IPS-20b (cell line): ENCODE results near the gene MYO1F.
"Not testable (repeated sequence)": the region's sequence is repeated elsewhere in the genome, so short reads cannot be mapped to it uniquely, and the experiment has no call there.

Experiments
- H3K27ac ChIP-seq: one replicate; pipeline ENCODE4 v1.5.1; 2013; ENCODE audit warnings: low read length
- H3K27me3 ChIP-seq: 2 replicates; pipeline ENCODE4 v1.6.1; 2013; ENCODE audit warnings: mild to moderate bottlenecking, low read length, inconsistent platforms; ENCODE audit not compliant: insufficient read depth
- H3K36me3 ChIP-seq: 2 replicates; pipeline ENCODE4 v1.6.1; 2013; ENCODE audit warnings: low read depth, mild to moderate bottlenecking, inconsistent platforms, low read length, moderate library complexity; ENCODE audit not compliant: insufficient read depth
- H3K4me1 ChIP-seq: 2 replicates; pipeline ENCODE4 v1.6.1; 2013; ENCODE audit warnings: mild to moderate bottlenecking, control low read depth, inconsistent platforms, low read length, moderate library complexity; ENCODE audit not compliant: insufficient read depth
- H3K4me3 ChIP-seq: 2 replicates; pipeline ENCODE4 v1.5.1; 2013; ENCODE audit warnings: mild to moderate bottlenecking, low read length, inconsistent platforms
- H3K9ac ChIP-seq: 2 replicates; pipeline ENCODE4 v1.6.1; 2013; ENCODE audit warnings: low read depth, mild to moderate bottlenecking, inconsistent platforms, low read length, moderate library complexity
- H3K9me3 ChIP-seq: 2 replicates; pipeline ENCODE4 v1.6.1; 2013; ENCODE audit warnings: mild to moderate bottlenecking, low read depth, low read length, inconsistent platforms; ENCODE audit not compliant: insufficient read depth

MYO1F gene

DNA sequence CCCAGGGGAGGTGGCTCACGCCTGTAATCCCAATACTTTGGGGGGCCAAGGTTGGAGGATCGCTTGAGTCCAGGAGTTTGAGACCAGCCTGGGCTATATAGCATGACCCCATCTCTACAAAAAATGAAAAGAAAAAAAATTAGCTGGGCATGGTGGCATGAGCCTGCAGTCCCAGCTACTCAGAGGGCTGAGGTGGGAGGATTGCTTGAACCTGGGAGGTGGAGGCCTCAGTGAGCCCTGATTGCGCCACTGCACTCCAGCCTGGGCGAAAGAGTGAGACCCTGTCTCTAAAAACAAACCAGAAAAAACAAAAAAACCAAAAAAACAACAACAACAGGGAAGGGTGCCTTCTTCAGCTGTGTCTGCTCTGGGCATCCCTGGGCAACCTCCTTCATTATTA lies 499 bp upstream of the MYO1F start:
- H3K9ac ChIP-seq = no peak overlapping the region
- no peaks in the 10 kb centered on the region for H3K36me3 ChIP-seq
- H3K9me3 ChIP-seq = no peaks in the 10 kb centered on the region
- no peak overlapping the region for H3K4me3 ChIP-seq
- H3K27ac ChIP-seq = no peak overlapping the region
- peaks cover 6% of the 10 kb centered on the region for H3K27me3 ChIP-seq
- H3K4me1 ChIP-seq = peaks cover 12% of the 10 kb centered on the region; the same call in 1 of the 2 replicates

DNA sequence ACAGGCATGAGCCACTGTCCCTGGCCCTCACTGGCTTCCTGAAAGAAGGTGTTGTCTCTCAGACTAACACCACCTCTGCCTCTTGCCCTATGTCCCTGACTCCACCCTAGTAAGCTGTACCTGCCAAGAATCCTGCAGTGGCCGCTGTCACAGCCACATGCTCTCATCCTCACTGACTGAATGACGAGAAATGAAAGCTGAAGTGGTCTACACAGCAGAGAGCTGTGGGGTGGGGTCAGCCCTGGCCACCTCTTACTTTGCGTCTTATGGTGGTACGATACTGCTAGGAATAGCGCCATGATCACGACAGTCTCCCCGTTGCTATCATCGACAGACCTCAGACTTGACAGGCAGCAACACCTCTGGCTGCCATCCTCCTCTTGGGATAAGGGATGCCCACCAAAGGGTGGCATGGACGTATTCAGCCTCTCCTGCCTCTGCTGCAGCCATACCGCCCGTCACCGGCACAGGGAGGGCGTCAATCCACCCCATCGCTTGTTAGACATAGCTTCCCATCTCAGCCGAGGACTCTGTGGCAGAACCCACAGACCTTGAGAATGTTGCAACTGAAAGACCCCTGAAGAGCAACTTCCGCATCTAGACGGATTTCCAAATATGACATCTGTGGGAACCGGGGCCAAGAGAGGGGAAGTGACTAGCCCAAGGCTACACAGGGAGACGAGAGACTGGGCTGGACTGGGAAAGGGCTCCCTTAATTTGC lies 809 bp downstream of the MYO1F start:
- no peak overlapping the region for H3K27ac ChIP-seq
- H3K9ac ChIP-seq = no peak overlapping the region
- H3K9me3 ChIP-seq = no peaks in the 10 kb centered on the region
- H3K27me3 ChIP-seq = peaks cover 6% of the 10 kb centered on the region
- no peak overlapping the region for H3K4me3 ChIP-seq
- peaks cover 12% of the 10 kb centered on the region; the same call in 1 of the 2 replicates for H3K4me1 ChIP-seq
- no peaks in the 10 kb centered on the region for H3K36me3 ChIP-seq

DNA sequence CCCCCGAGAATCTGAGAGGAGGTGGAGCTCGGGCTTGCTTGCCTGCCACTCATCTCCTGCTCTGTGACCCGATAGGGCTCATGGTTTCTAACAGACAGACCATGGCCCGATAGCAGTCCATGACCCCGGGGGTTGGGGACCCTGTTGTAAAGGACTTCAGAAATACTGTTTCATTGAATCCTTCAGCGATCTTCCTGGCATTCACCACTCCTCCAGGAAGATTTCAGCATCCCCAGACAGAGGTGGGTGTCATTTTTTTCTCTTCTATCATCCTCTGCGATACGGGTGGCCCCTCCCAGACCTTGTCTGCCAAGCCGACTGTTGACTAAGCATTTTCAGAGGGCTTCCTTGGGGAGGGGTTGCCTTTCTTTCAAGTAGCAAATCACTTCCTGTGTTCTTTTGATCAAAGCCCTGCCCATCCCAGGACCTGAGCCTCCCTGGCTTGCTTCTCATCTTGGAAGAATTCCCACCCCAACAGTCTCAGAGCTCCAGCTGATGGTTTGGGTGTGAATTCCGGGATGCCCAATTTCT lies 1.7 kb downstream of the MYO1F start:
- H3K27me3 ChIP-seq = peaks cover 6% of the 10 kb centered on the region
- no peaks in the 10 kb centered on the region for H3K36me3 ChIP-seq
- no peaks in the 10 kb centered on the region for H3K9me3 ChIP-seq
- no peak overlapping the region for H3K9ac ChIP-seq
- H3K27ac ChIP-seq = no peak overlapping the region
- H3K4me1 ChIP-seq = peaks cover 12% of the 10 kb centered on the region; the same call in 1 of the 2 replicates
- peak overlapping the region; percentile 26; the same call in 1 of the 2 replicates for H3K4me3 ChIP-seq

DNA sequence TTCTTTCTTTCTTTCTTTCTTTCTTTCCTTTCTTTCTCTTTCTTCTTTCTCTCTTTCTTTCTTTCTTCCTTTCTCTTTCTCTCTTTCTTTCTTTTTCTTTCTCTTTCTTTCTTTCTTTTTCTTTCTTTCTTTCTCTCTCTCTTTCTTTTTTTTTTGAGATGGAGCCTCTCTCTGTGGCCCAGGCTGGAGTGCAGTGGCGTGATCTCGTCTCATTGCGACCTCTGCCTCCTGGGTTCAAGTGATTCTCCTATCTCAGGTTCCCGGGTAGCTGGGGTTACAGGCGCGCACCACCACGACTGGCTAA lies 2.7 kb downstream of the MYO1F start:
- H3K27me3 ChIP-seq, H3K36me3 ChIP-seq, H3K4me3 ChIP-seq, H3K9ac ChIP-seq, H3K27ac ChIP-seq, H3K9me3 ChIP-seq: not testable (repeated sequence)
- H3K4me1 ChIP-seq = peaks cover 12% of the 10 kb centered on the region; the same call in 1 of the 2 replicates

DNA sequence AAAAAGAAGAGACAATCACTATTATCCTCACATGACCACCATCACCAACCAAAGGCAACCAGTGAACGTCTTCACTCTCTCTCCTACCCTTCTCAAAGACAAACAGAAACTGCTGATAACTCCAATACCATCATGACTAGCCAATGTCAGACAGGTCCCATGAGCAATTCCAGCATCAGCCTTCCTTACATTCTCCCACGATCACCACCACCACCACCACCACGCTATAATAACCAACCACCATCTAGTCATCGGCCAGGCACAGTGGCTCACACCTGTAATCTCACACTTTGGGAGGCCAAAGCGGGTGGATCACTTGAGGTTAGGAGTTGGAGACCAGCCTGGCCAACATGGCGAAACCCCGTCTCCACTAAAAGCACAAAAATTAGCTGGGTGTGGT lies 3.9 kb downstream of the MYO1F start:
- Histone ChIP-seq H3K9ac (no peak overlapping the region), H3K4me3 (no peak overlapping the region), H3K4me1 (peaks cover 10% of the 10 kb centered on the region; the same call in 1 of the 2 replicates), H3K36me3 (no peaks in the 10 kb centered on the region), H3K27me3 (no peaks in the 10 kb centered on the region), H3K9me3 (no peaks in the 10 kb centered on the region), H3K27ac (no peak overlapping the region)

DNA sequence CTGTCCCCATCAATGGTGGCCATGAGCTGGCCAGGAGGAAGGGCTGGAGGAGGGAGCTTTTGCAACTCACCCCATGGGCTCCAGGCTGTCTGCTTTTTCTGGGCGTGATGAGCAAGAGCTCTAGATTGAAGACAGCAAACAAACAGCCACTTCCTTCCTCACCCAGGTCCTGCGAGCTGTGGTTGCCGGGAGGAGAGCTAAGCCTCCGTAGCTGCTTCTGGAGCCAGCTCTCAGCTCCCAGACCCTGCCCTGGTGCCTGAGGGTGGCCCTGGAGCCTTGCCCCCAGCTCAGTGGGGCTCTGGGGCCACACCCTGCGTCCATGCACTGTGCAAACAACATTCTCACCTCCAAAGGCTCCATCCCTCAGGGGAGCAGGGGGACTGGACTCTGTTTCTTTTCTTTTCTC lies 6.2 kb downstream of the MYO1F start:
- no peaks in the 10 kb centered on the region for H3K9me3 ChIP-seq
- H3K9ac ChIP-seq = no peak overlapping the region
- no peaks in the 10 kb centered on the region for H3K36me3 ChIP-seq
- H3K27me3 ChIP-seq = no peaks in the 10 kb centered on the region
- no peak overlapping the region for H3K4me3 ChIP-seq
- H3K4me1 ChIP-seq = 0 out of 2 replicates have a peak, but pooled peaks cover 3% of the 10 kb centered on the region
- no peak overlapping the region for H3K27ac ChIP-seq

DNA sequence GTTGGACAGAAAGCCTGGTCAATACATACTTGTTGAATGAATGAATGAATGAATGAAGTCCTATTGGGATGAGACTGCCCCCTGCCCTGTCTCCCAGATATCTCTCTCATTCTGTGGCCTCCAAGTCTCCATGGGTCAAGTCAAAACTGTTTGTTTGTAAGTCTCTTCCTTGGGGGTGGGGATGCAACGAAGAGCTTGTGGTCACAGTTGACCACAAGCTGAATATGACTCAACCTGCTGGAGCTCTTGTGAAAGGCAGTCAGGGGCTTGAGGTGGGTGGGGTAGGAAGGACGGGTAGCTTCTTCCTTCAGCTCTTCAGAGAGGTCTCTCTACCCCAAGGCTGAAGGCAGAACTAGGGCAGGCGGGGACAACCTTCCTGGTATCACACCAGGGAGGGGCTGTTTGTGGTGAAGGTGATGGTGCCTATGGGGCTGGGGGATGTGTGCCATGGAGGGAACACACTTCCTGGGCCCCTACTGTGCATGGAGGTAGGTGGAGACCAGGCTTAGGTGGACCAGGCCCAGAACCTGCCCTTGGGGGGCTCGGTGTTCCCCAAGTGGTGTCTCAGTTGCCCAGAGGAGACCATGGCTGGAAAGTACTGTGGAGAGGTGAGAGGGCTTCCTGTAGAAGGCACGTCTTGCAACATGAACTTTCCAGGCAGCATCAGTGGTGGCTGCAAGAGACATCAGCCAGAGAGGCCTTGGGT lies 8.0 kb downstream of the MYO1F start:
- Histone ChIP-seq H3K27ac (no peak overlapping the region), H3K9ac (no peak overlapping the region), H3K4me1 (no peaks in the 10 kb centered on the region), H3K9me3 (no peaks in the 10 kb centered on the region), H3K27me3 (no peaks in the 10 kb centered on the region), H3K4me3 (no peak overlapping the region), H3K36me3 (no peaks in the 10 kb centered on the region)

DNA sequence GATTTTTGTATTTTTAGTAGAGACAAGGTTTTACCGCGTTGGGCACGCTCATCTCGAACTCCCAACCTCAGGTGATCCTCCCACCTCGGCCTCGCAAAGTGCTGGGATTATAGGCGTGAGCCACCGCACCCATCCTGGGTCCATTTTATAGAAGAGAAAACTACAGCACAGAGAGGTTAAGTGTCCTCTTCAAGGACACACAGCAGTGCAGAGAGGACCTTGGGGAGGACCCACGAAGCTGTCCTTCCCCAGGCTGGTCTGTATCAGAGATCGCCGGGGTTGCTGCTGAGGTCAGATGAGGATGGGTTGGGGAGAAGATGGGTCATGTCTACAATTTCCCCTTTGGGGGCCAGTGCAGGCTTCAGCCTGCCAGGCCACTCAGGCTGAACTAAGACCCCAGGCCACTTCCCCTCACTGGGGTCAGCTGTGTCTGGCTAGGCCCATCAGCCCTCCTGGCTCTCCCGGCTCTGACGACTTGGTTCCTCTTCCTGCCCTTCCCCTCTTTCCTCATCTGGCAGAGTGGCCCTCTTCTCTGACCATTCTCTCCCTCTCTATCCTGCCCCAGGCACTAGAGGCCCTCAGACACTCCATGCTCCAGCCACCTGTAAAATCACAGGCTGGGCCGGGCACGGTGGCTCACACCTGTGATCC lies 9.6 kb downstream of the MYO1F start:
- H3K27ac ChIP-seq = no peak overlapping the region
- H3K9ac ChIP-seq = no peak overlapping the region
- no peaks in the 10 kb centered on the region for H3K36me3 ChIP-seq
- no peaks in the 10 kb centered on the region for H3K4me1 ChIP-seq
- H3K9me3 ChIP-seq = no peaks in the 10 kb centered on the region
- H3K4me3 ChIP-seq = no peak overlapping the region
- H3K27me3 ChIP-seq = no peaks in the 10 kb centered on the region

DNA sequence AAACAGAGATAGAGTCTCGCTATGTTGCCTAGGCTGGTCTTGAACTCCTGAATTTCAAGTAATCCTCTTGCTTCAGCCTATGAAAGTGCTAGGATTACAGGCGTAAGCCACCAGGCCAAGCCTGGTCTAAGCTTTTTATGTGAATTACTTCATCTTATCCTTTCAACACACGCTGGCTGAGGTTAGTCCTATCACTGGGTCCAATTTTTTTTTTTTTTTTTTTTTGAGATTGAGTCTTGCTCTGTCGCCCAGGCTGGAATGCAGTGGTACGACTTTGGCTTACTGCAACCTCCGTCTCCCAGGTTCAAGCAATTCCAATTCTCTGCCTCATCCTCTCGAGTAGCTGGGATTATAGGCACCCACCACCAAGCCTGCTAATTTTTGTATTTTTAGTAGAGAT lies 10.4 kb downstream of the MYO1F start:
- H3K36me3 ChIP-seq = no peaks in the 10 kb centered on the region
- H3K27me3 ChIP-seq = no peaks in the 10 kb centered on the region
- no peaks in the 10 kb centered on the region for H3K9me3 ChIP-seq
- H3K27ac ChIP-seq = no peak overlapping the region
- H3K4me1 ChIP-seq = no peaks in the 10 kb centered on the region
- H3K9ac ChIP-seq = no peak overlapping the region
- no peak overlapping the region for H3K4me3 ChIP-seq

DNA sequence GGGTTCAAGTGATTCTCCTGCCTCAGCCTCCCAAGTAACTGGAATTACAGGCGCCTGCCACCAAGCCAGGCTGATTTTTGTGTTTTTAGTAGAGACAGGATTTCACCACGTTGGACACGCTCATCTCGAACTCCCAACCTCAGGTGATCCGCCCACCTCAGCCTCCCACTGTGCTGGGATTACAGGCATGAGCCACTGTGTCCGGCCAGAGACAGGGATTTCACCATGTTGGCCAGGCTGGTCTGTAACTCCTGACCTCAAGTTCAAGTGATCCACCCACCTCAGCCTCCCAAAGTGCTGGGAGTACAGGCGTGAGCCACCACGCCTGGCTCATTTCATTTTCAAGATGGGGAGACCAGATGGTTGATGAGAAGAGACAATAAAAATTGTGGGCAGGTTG lies 12.4 kb downstream of the MYO1F start:
- not testable (repeated sequence) for H3K9ac ChIP-seq, H3K27ac ChIP-seq, H3K9me3 ChIP-seq, H3K4me1 ChIP-seq, H3K27me3 ChIP-seq, H3K4me3 ChIP-seq, H3K36me3 ChIP-seq

DNA sequence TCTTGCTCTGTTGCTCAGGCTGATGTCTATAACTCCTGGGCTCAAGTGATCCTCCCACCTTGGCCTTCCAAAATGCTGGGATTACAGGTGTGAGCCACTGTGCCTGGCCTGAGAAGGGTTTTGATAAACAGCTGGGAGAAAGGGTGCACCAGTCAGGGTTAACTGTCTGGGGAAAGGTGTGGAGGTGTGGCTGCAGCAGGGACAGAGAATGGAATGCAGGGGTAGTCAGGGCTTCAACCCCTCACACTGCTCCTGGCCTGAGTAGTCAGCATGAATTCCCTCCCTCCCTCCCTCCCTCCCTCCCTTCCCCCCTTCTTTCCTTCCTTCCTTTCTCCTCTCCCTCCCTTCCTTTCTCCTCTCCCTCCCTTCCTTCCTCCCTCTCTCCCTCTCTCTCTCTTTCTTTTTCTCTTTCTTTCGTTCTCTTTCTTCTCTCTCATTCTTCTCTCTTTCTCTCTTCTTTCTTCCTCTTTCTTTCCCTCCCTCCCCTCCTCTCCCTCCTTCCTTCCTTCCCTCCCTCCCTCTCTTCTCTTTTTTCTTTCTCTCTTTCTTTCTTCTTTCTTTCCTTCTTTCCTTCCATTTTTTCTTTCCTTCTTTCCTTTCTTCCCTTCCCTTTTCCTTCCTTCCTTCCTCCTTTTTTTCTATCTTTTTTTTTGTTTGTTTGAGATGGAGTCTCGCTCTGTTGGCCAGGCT lies 16.0 kb downstream of the MYO1F start:
- Histone ChIP-seq H3K36me3 (no peaks in the 10 kb centered on the region), H3K9me3 (no peaks in the 10 kb centered on the region), H3K9ac (no peak overlapping the region), H3K4me3 (no peak overlapping the region), H3K27me3 (no peaks in the 10 kb centered on the region), H3K4me1 (no peaks in the 10 kb centered on the region), H3K27ac (no peak overlapping the region)
